Stimulated activated CD8-positive, alpha-beta memory T cell treated with anti-CD3 and anti-CD28 coated beads, Interleukin-4, amount 100 ng/mL, for 24 hours (primary cell): ENCODE results near the gene TMEM252.

Source experiments
- DNase-seq: peaks from one replicate; pipeline ENCODE4 v3.0.0-alpha.2; 2020; ENCODE audit warnings: low read depth

The TMEM252 gene

DNA sequence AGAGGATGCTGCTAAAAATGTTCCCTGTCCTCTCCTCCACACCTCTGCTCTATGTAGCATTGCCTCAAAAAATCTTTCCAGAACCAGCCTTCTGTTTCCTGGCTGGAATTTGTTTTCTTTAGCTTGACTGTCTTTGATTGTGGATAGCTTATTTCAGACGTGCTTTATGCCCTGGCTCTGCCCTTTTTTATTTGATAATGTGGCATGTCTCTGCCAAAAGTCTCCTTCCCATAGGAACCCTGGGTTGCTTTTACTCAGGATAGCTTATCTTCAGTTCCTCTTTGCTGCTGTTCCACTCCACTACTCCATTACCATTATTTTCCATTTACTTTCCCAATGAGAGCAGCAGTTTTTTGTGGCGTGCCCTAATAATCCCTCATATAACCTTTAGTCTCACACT is 885 bp upstream of the TMEM252 start:
- no peak for DNase-seq

DNA sequence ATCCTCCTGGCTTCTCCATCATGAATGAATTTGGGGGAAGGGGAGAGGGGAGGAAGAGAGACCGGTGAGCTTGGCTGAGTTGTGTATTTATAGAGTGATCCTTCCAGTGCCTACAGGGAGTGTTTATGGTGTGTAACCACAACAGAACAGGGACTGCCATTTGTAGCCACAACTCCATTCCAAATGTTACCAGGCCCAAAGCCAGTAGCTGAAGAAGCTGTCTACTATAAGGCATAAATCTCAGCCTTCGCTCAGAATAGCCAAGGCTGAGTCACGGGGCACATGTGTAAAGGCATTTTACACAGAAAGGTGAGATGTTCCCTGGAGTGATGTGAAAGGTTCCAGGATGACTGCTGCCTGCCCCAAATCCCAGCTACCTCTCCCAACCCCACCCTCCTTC is 2.5 kb downstream of the TMEM252 start:
- no peak for DNase-seq

DNA sequence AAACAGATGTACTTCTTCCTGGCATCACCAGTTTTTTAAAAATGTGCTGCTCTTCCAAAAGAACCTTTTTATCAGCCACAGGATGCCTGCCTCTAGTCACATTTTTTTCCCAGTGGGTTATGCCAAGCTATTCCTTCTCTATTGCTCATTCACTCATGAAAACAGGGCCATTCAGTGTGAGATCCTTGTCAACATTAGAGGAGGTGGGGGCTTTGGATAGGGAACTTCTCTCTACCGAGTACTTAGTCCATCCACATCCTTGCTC is 3.1 kb downstream of the TMEM252 start:
- DNase-seq: no peak

DNA sequence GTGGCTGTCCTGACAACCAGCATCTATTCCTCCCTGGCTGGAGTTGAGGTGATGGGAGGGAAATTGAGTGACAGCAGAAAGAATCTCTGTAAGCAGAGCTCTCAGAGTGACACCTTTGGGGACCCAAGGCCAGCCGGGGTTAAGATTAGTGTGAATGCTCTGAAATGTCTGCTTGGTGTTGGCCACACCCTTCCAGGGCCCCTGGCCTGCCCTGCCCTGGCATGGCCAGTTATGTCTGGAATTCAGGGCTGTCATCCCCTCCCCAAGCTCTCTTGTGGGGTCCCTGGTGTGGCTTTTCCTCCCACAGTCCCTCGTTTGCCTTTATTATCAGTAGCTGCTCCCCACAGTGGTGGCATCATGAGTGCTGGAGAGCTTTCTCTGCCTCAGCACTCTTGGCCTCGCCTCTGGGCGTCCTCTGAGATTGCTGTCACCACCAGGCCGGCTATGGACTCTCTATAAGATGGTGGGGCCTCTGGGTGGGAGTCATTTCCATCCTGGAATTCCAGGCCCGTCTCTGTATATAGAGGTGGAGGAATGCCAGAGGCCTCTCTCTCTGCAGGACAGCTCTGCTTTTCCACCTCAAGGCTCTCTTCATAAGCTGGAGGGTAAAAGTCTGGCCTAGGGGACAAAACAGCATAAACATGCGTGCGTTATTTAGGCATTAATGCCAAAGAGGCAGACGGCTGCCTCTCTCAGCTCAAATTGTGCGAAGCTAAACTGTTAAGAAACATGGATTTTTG is 3.6 kb downstream of the TMEM252 start:
- no peak for DNase-seq

DNA sequence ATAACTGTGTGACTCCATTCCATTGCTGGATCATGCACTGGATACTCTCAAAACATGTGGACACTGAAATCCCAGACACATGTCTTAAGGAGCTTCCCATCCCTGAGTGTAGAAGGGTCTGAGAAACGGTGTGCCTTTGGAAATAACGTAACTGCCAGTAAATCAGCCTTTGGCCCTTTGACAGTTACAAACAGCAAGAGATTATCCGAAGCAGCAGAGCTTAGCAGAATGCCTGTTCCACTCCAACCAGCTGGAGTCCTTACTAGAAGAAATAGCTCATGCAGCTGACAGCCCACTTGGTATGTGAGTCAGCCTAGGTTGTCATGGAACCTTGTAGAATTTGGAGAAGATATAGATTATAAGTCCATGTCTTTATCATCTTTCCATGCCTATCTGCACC is 7.0 kb downstream of the TMEM252 start:
- DNase-seq: no peak

DNA sequence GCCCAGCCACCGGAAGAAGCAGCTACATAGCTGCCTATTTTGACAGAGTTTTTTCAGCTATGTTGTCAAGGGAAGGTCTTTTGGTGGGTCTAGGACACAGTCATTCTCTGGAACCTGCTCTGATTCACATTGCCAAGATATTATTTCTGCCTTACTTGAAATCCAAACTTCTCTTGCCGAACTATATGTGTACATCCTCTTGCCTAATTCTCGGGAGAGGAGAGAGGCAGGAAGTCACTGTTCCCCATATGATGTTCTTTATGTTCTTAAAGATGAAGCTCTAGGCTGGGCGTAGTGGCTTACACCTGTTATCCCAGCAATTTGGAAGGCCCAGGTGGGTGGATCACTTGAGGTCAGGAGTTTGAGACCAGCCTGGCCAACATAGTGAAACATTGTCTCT is 8.6 kb downstream of the TMEM252 start:
- no peak for DNase-seq

DNA sequence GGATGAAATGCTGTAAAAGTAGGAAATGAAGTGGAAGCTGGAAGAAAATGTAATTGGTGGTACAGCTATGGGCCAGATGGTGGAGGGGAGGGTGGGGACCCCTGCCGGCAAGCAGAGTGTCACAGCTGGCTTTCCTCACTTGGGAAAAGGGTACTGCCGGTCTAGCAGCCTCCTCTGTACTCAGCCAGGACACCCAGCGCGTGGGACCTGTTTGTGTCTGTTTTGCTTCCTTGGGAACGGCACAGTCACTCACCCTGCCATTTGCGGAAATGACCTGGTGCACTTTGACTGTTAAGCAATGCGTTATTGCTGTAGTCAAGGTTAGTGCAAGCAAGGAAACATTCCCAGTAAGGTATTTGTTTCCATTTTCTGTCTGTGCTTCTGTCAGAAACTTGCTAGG is 10.1 kb downstream of the TMEM252 start:
- DNase-seq: no peak

DNA sequence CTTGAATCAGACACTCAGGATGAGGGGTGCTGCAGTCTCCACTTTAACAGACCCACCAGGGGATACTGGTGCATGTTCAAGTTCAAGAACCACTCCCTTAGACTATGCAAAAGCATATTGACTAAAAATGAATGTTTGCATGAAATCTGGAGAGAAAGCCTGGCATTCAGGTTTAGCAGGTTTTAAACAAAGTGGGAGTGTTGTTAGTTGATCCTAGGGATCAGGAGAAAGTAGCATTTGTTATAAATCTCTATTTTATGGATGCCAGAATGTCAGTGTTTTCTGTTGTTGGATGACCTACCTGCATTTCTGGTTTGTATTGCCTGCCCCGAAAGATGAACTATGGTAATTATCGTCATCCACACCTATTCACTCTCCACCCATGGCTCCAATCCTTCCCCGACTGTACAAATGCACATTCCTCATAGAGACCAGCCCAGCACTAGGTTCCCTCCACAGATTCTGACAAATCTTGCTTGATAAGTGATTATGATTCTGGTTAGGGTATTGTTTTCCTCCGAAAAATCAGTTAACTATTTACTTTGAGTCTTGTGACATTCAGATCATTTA is 17.2 kb downstream of the TMEM252 start:
- DNase-seq: no peak

DNA sequence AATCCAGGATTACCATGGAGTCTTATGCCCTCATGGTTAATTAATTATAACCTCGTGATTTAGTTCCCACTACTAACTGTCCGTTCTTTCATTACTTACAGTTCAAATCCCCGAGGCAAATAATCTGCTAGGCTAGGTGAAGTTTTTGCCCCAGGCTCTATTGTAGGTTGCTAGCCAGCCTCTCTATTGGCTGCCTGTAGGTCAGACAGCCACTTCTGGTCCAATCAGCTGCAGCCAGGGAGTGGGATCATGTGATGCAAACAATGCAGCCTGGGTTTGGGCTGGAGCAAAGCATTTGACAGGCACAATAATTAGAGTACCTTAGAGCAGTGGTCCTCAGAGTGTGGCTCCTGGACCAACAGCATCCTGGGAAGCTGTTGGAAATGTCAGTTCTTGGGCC is 17.7 kb downstream of the TMEM252 start:
- DNase-seq: no peak

DNA sequence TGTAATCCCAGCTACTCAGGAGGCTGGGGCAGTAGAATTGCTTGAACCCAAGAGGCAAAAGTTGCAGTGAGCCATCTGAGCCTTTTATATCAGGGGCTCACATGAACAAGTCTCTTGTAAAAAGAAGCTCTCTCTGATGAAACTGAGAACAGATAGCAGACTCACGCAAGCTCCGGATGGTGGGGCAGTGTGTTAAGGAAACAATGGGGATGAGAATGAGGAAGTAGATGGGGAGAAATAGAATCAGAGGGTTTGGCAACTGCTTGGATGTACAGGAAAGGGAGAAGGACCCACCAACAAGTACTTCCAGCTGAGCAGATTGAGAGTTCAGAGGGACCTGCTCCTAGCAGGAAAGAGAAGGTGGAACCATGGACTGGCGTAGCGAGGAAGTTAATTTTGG is 18.6 kb downstream of the TMEM252 start:
- DNase-seq: no peak

DNA sequence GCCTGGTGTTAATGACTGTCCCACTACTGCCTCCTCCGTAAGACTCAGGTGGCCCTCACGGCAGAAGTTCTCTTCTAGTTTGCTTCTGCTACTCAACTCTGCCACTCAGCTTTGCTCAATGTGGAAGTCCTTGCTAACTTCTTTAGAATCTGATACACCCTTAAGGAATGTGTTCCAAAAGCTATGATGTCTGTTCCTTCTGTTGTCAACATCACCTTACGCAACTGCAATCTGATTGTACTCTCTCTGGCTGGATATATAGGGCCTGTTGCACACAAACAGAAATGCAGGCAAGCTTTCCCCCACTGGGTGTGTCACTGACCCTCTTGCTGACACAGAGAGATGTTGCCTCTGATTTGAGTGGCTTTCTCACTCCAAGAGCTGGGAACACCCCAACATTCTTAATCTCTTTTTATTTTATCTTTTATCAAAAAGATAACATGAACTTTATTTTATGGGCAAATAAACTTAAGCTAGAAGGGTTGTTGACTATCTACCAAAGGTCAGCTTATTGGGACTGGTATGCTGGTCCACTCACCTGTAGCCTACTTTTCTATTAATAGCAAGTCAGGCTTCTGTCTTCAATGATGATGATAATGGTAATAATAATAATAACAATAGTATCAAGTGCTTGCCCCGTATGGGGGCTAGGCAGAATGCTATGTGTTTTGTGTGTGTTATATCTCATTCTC is 25.2 kb downstream of the TMEM252 start:
- DNase-seq: no peak

DNA sequence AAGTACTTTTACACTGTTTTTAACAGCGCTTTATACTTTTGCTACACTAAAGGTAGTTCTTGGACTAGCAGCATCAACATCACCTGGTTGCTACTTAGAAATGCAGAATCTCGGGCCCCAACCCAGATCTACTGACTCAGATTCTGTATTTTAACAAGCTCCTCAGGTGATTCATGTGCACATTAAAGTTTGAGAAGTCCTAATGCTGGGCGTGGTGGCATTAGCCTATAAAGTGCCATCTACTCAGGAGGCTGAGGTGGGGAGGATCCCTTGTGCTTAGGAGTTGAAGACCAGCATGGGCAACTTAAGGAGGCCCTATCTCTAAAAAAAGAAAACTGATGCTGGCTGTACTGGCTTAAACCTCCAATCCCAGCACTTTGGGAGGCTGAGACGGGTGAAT is 26.7 kb downstream of the TMEM252 start:
- no peak for DNase-seq

DNA sequence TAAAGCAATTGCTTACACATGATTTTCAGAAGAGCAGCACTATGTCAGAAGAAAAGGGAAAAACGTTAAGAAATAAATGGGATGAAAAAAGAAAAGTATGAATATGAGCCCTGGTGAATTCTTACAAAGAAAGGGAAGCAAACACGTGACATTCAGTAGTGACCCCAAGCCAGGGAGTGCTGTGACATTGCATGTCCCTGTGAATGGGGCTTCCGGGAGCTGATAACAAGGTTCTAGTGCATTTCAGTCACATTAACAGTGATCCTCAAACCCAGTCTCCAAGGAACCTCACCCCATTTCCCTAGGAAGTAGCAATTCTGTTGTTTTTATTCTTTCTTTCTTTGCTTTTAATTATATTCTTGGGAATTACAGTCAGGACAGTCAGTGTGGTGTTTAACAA is 27.3 kb downstream of the TMEM252 start:
- DNase-seq: no peak

DNA sequence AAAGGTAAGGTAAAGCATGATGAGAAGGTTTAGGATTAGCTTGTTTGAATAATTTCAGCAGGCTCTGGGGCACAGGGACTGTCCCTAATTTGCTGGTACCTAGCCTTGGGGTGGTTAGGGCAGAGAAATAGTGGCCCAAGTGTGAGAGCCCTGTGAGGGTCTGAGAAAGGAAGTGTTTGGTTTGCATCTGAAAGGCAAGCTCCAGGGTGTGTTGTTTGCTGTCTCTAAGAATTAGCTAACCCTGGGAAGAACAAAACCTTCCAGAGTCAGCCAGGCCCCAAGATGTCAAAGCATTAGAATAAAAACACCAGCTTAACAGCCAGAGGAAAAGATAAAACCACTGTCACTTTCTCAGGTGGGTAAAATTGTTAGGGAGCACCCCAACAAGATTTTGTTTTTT is 31.0 kb downstream of the TMEM252 start:
- no peak for DNase-seq

DNA sequence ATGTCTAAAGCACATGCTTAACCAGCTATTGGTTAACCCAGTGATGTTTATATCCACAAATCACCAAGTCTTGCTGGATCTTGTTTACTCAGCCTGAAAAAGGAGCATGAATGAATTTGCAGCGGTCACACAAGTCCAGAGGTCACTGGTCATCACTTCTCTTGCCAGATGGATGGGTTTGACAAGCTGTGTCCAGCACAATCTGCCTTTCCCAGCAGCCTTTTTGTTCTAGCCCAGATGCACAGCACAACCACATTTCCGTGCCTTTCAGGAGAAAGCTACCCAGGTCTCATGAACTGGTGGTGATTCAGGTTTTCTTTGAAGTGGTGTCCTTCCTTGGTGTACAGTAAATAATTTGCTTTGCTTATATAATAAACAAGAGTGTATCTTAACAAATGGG is 32.1 kb downstream of the TMEM252 start:
- no peak for DNase-seq

DNA sequence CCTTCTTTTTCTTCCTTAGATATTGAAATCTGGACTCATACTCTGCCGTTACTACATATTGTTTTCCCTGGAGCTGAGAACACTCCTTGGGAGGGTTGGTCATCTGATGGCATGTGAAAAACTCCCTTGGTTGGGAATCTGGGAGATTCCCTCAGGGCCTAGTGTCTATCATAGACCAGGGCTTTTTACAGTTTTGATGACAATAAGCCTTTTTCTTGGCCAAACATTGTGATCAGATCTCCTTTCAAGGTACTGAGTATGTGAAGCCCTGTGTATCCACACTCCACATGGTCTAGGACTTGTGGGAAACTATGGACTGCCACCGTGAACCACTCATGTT is 32.9 kb downstream of the TMEM252 start:
- DNase-seq: no peak

DNA sequence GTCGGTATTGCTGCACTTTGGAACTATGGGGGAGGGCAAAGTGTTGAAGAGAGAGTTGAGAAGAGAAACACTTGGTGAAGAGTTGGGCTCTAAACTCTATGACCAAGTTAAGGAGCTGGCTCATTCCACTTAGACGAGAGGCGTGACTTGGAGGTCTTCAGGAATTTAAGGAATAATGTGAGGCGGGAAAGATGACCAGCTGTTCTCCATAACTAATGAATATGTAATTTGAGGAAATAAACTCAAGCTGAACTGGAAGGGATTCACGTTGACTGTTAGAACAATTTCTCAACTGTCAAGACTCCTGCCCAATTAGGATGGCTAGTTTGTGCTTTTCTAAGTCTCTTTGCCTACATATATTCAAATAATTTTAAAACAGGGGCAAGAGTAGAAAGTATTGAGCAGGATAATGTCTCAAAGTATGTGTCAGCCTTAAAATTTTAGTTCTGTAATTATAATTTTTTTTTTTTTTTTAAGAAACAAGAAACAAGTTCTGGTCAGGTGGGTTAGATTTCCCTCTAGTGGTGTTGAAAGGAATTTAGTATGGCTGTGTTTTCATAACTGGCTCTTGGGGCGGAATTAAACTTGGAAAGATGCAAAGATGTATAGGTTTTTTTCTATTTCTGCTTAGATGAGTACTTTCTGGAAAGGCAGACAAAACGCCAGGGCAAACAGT is 33.4 kb downstream of the TMEM252 start:
- no peak for DNase-seq

DNA sequence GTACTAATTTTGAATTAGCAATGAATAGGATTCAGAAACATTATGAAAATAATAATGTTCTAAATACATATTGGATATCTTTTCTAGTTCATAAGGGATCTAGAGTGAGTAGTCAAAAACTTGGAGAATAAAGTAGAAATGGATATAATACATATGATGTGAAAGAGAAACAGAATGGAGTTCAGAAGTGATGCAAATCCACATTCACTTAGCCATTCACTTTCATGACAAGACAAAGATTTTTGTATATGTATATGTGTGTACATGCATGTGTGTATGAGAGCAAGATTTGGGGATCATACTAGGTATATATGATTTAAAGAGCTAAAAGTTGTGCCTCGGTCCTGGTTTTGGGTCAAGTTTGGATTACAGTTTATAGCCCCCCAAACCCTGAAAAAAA is 34.1 kb downstream of the TMEM252 start:
- no peak for DNase-seq

DNA sequence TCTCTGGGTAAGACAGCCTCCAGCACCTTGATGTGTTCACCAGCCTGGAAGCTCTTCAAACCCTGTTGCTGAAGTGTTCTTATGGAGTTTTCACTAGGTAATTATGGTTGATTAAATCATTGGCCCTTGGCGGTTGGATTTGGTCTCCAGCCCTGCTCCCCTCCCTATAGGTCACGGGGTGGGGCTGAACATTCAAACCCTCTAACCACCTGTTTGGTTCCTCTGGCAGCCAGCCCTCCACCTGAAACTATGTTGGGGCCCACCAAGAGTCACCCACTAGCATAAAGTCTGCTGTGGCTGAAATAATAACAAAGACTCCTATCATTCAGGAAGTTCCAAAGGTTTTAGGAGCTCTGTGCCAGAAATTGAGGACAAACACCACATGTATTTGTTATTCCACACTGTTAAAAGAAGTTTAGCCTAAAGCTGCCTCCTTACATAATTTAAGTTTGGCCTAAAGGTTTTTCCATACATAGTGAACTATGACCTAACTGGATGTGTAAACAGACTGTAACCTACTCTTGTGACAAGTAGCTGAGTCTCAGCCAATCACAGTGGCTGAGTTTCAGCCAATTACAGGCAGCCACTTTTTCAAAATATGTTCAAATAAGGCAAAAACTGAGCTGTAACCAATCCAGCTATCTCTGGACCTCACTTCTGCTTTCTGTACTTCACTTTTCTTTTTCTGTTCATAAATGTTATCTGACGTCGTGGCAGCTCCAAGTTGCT is 34.8 kb downstream of the TMEM252 start:
- DNase-seq: no peak

DNA sequence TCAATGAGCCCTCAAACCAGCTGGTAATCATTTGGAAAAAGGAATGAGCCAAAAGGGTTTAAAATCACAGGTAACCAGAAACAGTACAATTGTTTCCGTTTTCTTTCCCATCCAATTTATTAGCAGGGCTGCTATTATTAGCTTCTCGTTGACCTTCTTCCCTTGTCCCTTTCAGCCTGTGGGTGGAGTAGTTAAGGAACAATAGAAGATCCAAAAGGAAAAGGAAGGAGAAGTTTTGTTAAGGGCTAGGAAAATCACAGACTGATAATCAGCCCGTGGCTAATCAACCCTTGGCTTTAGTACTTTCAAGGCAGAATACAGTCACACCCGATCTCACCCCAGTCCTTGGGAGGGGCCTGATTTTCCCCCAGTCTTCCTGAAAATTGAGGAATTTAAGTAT is 38.4 kb downstream of the TMEM252 start:
- DNase-seq: no peak

DNA sequence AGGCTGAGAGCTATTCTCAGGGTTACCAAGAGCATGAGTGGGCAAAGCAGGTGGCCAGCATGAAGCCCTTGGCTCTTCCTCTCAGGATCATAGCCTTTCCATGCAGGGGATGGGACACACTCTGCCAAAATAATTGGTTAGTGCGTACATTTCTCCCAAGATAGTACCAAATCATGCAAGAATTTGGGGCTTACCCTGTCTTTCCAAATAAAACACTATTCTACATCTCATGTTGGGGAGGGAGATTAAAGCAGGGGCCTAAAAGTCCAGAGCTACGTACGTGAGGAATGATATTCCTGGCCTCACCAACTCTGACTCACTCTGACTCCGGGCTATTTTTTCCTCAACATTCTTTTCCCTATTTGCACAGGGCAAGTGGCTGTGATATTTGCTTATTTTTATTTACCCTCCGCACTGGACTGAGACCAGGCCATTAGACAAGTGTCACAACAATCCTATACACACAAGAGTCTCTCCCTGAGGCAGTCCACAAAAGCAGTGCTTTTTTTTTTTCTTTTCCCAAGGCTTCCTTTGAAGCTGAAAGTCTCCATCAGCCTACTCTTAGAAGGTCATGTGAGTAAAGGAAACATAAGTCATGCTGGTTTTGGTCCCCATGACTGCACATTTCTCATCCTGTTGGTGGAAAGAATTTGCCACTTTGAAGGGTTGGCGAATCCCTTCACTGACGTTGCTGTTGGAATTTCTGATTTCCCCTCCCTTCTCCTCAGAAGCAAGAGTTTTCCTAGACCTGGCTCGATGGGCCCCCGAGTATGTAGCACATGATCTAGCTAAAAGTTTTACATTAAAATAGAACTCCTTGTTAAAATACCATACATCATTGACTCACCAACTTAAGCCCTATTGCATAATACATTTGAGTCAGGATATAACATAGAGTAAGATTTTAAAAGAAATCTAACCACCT is 40.0 kb downstream of the TMEM252 start:
- DNase-seq: no peak

DNA sequence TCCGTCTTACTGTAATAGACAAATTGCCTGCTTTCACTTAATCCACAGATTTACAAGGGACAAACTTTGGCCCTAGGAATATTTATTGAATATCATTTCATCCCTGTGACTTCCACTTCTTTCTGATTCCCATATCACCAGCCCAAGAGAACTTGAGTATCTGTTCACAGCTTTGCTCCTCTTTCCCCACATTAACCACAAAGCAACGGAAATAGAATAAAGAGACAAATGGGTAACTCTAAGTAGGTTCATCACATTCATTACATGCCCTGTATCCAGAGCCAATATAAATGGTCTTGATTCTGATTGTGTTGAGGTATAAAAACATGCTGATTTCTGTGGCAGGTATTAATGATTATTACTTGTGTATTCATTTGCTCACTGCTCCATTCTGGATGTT is 41.9 kb downstream of the TMEM252 start:
- no peak for DNase-seq
